Common myeloid progenitor, CD34-positive (primary cell): Measurements from ENCODE around the gene RPL10A. TPM values are rescaled to one million over a fixed set of nuclear protein-coding genes. Genes with fewer than 3 reads are reported as not detected.
A peak's percentile ranks its signal among the peaks of the same experiment; 100 is the strongest.

Source experiments
- CTCF ChIA-PET: fragments of 350-600 bp; sonication (Branson Sonifier 250); formaldehyde crosslinking; loops from one replicate; lab custom pipeline; 2021; ENCODE audit warnings: antibody characterized with exemption; lab: Charles Lee
- POLR2A ChIA-PET: fragments of 350-600 bp; sonication (Branson Sonifier 250); formaldehyde crosslinking; loops from one replicate; lab custom pipeline; 2021; ENCODE audit warnings: antibody characterized with exemption; lab: Charles Lee
- DNase-seq, 3 donors: peaks; one replicate each; pipeline versions ENCODE4 v3.0.0 to v3.0.0-alpha.2; 2013
- H3K27ac ChIP-seq, 2 experiments: 1 replicate in 1 of 2; 2 replicates in 1 of 2; pipeline ENCODE4 v1.7.0; 2013; ENCODE audit warnings: inconsistent platforms in 2 of 2, low read length in 2 of 2, mild to moderate bottlenecking in 2 of 2, low read depth in 1 of 2, moderate library complexity in 1 of 2; ENCODE audit not compliant: severe bottlenecking in 2 of 2, insufficient read depth in 1 of 2, poor library complexity in 1 of 2
- H3K27me3 ChIP-seq, 5 experiments: replicated peaks in 2 of 5; 1 replicate in 3 of 5; 2 replicates in 2 of 5; pipeline versions ENCODE4 v1.6.1 to v1.7.0; 2013; ENCODE audit warnings: low read length in 4 of 5, mild to moderate bottlenecking in 2 of 5, moderate library complexity in 2 of 5, inconsistent platforms in 1 of 5; ENCODE audit not compliant: insufficient read depth in 5 of 5, control insufficient read depth in 4 of 5
- H3K36me3 ChIP-seq, 4 experiments: 1 replicate in 2 of 4; 2 replicates in 2 of 4; pipeline versions ENCODE4 v1.6.1 to v1.7.0; 2013; ENCODE audit warnings: low read length in 3 of 4, control low read depth in 1 of 4, mild to moderate bottlenecking in 1 of 4; ENCODE audit not compliant: control insufficient read depth in 4 of 4, insufficient read depth in 4 of 4
- H3K4me1 ChIP-seq, 4 experiments: 1 replicate in 3 of 4; 2 replicates in 1 of 4; pipeline versions ENCODE4 v1.6.1 to v1.7.1; 2013; ENCODE audit warnings: low read length in 3 of 4, mild to moderate bottlenecking in 3 of 4, control low read depth in 1 of 4, inconsistent platforms in 1 of 4, moderate library complexity in 1 of 4; ENCODE audit not compliant: control insufficient read depth in 4 of 4, insufficient read depth in 4 of 4; ENCODE audit errors: control extremely low read depth in 1 of 4
- H3K4me3 ChIP-seq, 7 experiments: 1 replicate in 4 of 7; 2 replicates in 3 of 7; pipeline versions ENCODE4 v1.5.1 to v1.7.0; 2013; ENCODE audit warnings: mild to moderate bottlenecking in 7 of 7, low read length in 6 of 7, moderate library complexity in 6 of 7, inconsistent platforms in 2 of 7, low read depth in 2 of 7, control low read depth in 1 of 7; ENCODE audit not compliant: insufficient read depth in 4 of 7, control insufficient read depth in 1 of 7; ENCODE audit errors: extremely low read depth in 1 of 7
- H3K9me3 ChIP-seq, 5 experiments: 1 replicate in 4 of 5; 2 replicates in 1 of 5; pipeline versions ENCODE4 v1.6.1 to v1.7.1; 2013; ENCODE audit warnings: low read length in 4 of 5, mild to moderate bottlenecking in 2 of 5, inconsistent platforms in 1 of 5, low read depth in 1 of 5, moderate library complexity in 1 of 5; ENCODE audit not compliant: control insufficient read depth in 4 of 5, insufficient read depth in 2 of 5; ENCODE audit errors: control extremely low read depth in 1 of 5
- WGBS: methylation state at CpG from one replicate; pipeline ENCODE4 v1.1.5; 2013; ENCODE audit not compliant: insufficient coverage; 5-methylcytosine and 5-hydroxymethylcytosine counted together
- polyA plus RNA-seq: library from polyadenylated mRNA; unstranded; fragments of 120-200 nt; gene quantifications from one replicate; pipeline ENCODE4 v1.2.1, GENCODE V29; 2013

Gene RPL10A
- polyA plus RNA-seq, result 3,806 TPM

DNA sequence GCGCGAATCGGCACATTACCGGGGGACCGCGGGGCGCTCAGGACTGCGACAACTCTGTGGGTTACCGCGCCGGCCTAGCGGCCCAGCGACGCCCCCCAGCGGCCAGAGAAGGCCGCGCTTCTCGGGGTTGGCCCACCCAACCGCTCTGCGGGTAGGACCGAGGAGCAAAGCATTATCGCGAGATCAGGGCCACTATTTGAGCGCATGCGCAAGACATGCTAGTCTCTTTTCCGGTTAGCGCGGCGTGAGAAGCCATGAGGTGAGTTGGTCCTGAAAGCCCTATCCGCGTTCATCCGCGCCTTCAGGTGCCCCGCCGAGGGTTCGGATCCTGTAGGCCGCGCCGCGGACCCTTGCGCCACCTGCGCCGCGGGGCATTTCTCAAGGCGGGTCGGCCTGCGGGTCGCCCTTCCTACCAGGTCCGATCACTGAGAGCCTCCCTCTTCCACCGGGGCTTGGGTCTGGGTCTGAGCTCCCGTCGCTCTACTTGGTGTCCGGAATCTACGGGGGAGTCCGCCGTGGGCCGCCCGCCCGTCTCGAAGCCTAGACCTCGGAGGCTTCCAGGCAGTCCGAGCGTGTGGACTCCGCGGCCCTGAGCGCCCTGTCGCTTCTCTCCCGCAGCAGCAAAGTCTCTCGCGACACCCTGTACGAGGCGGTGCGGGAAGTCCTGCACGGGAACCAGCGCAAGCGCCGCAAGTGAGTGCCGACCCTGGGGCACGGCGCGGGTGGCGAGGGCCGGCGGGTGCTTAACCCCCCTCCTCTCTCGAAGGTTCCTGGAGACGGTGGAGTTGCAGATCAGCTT, at the start of gene RPL10A:
RPL10A (plus strand) TSS at position 221 of the 799 bp plus-strand sequence; CDS start at position 255, 34 bp downstream.
- Histone ChIP-seq H3K9me3 (no peaks in the 10 kb centered on the region), H3K27me3 (no peaks in the 10 kb centered on the region), H3K27ac (peak within 1 kb of the TSS; percentile 88 to 94), H3K36me3 (peaks cover 2 to 53% (median 26%) of the 10 kb centered on the region in 4 experiments), H3K4me1 (peaks cover 2 to 39% (median 30%) of the 10 kb centered on the region in 4 experiments), H3K4me3 (peak within 1 kb of the TSS; percentile 73 to 97 (median 90))
- ChIA-PET CTCF (interaction anchor here (0.8 to 3.0 kb wide), 19 partner anchors 9 to 175 kb away, joined by 3 to 16 read pairs (median 4); partner anchors contain the start of gene DEF6), POLR2A (interaction anchor here (1.4 to 1.8 kb wide), 2 partner anchors 112 to 126 kb away, joined by 4 read pairs; partner anchors contain the start of gene PPARD)
- WGBS, result under 1% methylated on average over 79 of the region's 86 CpGs
- DNase-seq, result peak; percentile 97 to 99 (median 97)

DNA sequence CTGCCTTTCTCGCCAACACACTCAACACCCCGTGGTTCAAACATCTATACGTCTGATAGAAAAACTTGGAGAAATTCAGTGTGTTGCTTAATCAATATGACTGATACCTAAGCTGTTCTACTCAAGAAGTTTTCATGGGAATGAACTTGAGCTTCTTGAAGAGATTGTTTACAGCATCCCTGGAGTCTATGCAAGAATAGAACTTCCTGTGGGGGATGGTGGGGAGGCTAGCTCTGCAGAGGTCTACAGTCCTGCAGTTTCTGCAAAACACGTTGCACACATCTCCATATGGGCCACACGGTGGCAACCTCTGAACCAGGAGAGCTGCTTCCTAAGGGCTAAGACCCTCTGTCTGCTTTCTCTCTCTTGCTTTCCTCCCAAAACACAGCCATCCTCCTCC, 48.8 kb upstream of the RPL10A start:
- 72% methylated on average over 4 of the region's 5 CpGs for WGBS
- Histone ChIP-seq H3K4me3 (no peak overlapping the region), H3K36me3 (peaks cover 0 to 2% (median 0%) of the 10 kb centered on the region in 4 experiments), H3K4me1 (peaks cover 5 to 28% (median 26%) of the 10 kb centered on the region in 4 experiments), H3K27ac (no peak overlapping the region), H3K9me3 (no peaks in the 10 kb centered on the region), H3K27me3 (no peaks in the 10 kb centered on the region)
- DNase-seq, result peak; percentile 24 to 55 (median 52)
- ChIA-PET CTCF (interaction anchor here (0.5 to 4.9 kb wide), 21 partner anchors 9 to 161 kb away, joined by 3 to 35 read pairs (median 4); partner anchors contain the start of genes DEF6, FANCE and TEAD3), POLR2A (interaction anchor here (1.2 kb wide), 1 partner anchor 117 kb away, joined by 3 read pairs; no protein-coding TSS in a partner anchor)

DNA sequence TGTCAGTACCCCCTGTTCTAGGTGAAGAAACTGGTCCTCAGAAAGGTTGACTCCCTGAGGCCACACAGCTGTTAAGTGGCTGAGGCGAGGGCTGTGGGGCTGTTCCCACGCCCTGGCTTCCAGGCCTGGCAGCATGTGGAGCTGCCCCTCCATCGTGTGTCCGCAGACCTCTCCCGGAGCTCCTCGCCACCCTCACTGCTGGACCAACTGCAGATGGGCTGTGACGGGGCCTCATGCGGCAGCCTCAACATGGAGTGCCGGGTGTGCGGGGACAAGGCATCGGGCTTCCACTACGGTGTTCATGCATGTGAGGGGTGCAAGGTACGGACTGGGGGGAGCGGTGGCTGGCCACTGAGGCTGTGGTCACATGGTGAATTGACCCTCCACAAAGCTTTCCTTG, 48.2 kb upstream of the RPL10A start:
- Histone ChIP-seq H3K27me3 (no peaks in the 10 kb centered on the region), H3K4me1 (peaks cover 5 to 28% (median 26%) of the 10 kb centered on the region in 4 experiments), H3K36me3 (peaks cover 0 to 6% (median 0%) of the 10 kb centered on the region in 4 experiments), H3K27ac (no peak overlapping the region), H3K4me3 (no peak overlapping the region), H3K9me3 (no peaks in the 10 kb centered on the region)
- WGBS, result 97% methylated on average over 14 of the region's 14 CpGs
- ChIA-PET POLR2A (no interaction called here), CTCF (interaction anchor here (0.5 to 4.9 kb wide), 18 partner anchors 8 to 162 kb away, joined by 3 to 35 read pairs (median 4); partner anchors contain the start of genes DEF6 and FANCE)
- DNase-seq, result no peak

DNA sequence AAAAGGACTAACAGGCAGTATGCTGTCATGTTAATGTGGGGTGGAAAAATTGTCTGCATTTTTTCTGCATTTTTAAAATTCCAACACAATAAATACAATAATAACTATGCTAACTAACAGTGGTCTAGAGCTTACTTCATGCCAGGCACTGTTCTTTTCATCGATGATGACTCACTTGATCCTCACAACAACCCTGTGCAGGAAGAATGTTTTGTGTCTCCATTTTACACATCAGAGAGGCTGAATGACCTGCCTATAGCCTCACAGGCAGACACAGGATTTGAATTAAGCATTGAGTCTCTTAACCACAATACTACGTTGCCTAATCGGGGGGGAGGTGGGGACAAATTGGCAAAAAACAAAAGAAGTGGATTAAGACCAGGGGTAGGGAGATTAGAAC, 42.9 kb upstream of the RPL10A start:
- no peak overlapping the region for H3K4me3 ChIP-seq
- H3K36me3 ChIP-seq, result peaks cover 0 to 6% (median 0%) of the 10 kb centered on the region in 4 experiments
- no peak overlapping the region for H3K27ac ChIP-seq
- ChIA-PET CTCF (no interaction called here), POLR2A (no interaction called here)
- peaks cover 0 to 14% (median 10%) of the 10 kb centered on the region in 4 experiments for H3K4me1 ChIP-seq
- DNase-seq, result no peak
- no peaks in the 10 kb centered on the region for H3K27me3 ChIP-seq
- WGBS, result 80% methylated on average over 1 of the region's 3 CpGs
- peaks cover 1 to 29% (median 16%) of the 10 kb centered on the region in 5 experiments for H3K9me3 ChIP-seq

DNA sequence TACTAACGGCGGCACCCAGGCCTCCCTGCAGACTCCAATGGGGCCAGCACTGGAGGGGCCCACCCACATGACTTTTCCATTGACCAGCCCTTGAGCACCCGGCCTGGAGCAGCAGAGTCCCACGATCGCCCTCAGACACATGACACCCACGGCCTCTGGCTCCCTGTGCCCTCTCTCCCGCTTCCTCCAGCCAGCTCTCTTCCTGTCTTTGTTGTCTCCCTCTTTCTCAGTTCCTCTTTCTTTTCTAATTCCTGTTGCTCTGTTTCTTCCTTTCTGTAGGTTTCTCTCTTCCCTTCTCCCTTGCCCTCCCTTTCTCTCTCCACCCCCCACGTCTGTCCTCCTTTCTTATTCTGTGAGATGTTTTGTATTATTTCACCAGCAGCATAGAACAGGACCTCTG, 42.1 kb upstream of the RPL10A start:
- no peak for DNase-seq
- peaks cover 0 to 6% (median 0%) of the 10 kb centered on the region in 4 experiments for H3K36me3 ChIP-seq
- ChIA-PET CTCF (interaction anchor here (0.6 to 1.9 kb wide), 3 partner anchors 15 to 170 kb away, joined by 3 to 4 read pairs (median 4); no protein-coding TSS in a partner anchor), POLR2A (interaction anchor here (0.7 kb wide), 1 partner anchor 15 kb away, joined by 3 read pairs; no protein-coding TSS in a partner anchor)
- H3K4me1 ChIP-seq, result peaks cover 0 to 13% (median 10%) of the 10 kb centered on the region in 4 experiments
- peaks cover 1 to 31% (median 17%) of the 10 kb centered on the region in 5 experiments for H3K9me3 ChIP-seq
- H3K27me3 ChIP-seq, result no peaks in the 10 kb centered on the region
- WGBS, result 46% methylated on average over 7 of the region's 8 CpGs
- H3K4me3 ChIP-seq, result no peak overlapping the region
- no peak overlapping the region for H3K27ac ChIP-seq

DNA sequence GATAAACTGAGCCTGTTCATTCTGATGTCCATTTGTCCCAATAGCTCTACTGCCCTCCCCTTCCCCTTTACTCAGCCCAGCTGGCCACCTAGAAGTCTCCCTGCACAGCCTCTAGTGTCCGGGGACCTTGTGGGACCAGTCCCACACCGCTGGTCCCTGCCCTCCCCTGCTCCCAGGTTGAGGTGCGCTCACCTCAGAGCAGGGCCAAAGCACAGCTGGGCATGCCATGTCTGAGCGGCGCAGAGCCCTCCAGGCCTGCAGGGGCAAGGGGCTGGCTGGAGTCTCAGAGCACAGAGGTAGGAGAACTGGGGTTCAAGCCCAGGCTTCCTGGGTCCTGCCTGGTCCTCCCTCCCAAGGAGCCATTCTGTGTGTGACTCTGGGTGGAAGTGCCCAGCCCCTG, 40.8 kb upstream of the RPL10A start:
- ChIA-PET CTCF (interaction anchor here (0.9 to 1.9 kb wide), 4 partner anchors 8 to 16 kb away, joined by 3 to 5 read pairs (median 4); no protein-coding TSS in a partner anchor), POLR2A (no interaction called here)
- no peak overlapping the region for H3K4me3 ChIP-seq
- 91% methylated on average over 5 of the region's 5 CpGs for WGBS
- no peak overlapping the region for H3K27ac ChIP-seq
- no peaks in the 10 kb centered on the region for H3K27me3 ChIP-seq
- peaks cover 0 to 13% (median 10%) of the 10 kb centered on the region in 4 experiments for H3K4me1 ChIP-seq
- peaks cover 0 to 6% (median 0%) of the 10 kb centered on the region in 4 experiments for H3K36me3 ChIP-seq
- H3K9me3 ChIP-seq, result peaks cover 1 to 31% (median 17%) of the 10 kb centered on the region in 5 experiments
- no peak for DNase-seq
